ENCODE measurements around the gene ZNF747.

Gene ZNF747

GRCh38 chr16:30559690-30560089 is 25.0 kb upstream of the ZNF747 start:
- CTCF ChIA-PET: interaction anchor here (2.0 kb wide), 1 partner anchor 38 kb away, joined by 7 read pairs; no protein-coding TSS in a partner anchor
- POLR2A ChIA-PET: interaction anchor here (0.7 to 3.5 kb wide), 6 partner anchors 11 to 33 kb away, joined by 5 to 181 read pairs (median 25); partner anchors contain the start of genes ZNF688 and ZNF747
- TF ChIP-seq BHLHE40 (IDR thresholded peaks at IDR 0.05; ENCODE audit: borderline replicate concordance): no peak
- TF ChIP-seq FOXK2 (IDR thresholded peaks at IDR 0.05): no peak
- no peak for TF ChIP-seq TARDBP (IDR thresholded peaks at IDR 0.05)
- TF ChIP-seq LEF1 (IDR thresholded peaks at IDR 0.05; ENCODE audit: borderline replicate concordance): no peak
- DNase-seq (ENCODE audit: extremely low spot score): no peak

GRCh38 chr16:30558789-30559377 is 24.2 kb upstream of the ZNF747 start:
- CTCF ChIA-PET: interaction anchor here (0.6 to 2.4 kb wide), 10 partner anchors 10 to 129 kb away, joined by 3 to 19 read pairs (median 4); partner anchors contain the start of genes DCTPP1, ZNF688 and ZNF747
- TF ChIP-seq CTBP1 (IDR thresholded peaks at IDR 0.05; ENCODE audit: borderline replicate concordance) (no peak), FOXA1 (IDR thresholded peaks at IDR 0.05) (no peak), BHLHE40 (IDR thresholded peaks at IDR 0.05; ENCODE audit: borderline replicate concordance) (no peak), ARNT (IDR thresholded peaks at IDR 0.05) (no peak), ELF4 (IDR thresholded peaks at IDR 0.05) (no peak), ZNF384 (IDR thresholded peaks at IDR 0.05) (no peak)
- no peak for DNase-seq (ENCODE audit: extremely low spot score)
- POLR2A ChIA-PET: interaction anchor here (0.6 to 3.3 kb wide), 41 partner anchors 9 to 431 kb away, joined by 3 to 181 read pairs (median 4); partner anchors contain the start of genes DCTPP1, PRR14, ZNF688 and ZNF689

DNA sequence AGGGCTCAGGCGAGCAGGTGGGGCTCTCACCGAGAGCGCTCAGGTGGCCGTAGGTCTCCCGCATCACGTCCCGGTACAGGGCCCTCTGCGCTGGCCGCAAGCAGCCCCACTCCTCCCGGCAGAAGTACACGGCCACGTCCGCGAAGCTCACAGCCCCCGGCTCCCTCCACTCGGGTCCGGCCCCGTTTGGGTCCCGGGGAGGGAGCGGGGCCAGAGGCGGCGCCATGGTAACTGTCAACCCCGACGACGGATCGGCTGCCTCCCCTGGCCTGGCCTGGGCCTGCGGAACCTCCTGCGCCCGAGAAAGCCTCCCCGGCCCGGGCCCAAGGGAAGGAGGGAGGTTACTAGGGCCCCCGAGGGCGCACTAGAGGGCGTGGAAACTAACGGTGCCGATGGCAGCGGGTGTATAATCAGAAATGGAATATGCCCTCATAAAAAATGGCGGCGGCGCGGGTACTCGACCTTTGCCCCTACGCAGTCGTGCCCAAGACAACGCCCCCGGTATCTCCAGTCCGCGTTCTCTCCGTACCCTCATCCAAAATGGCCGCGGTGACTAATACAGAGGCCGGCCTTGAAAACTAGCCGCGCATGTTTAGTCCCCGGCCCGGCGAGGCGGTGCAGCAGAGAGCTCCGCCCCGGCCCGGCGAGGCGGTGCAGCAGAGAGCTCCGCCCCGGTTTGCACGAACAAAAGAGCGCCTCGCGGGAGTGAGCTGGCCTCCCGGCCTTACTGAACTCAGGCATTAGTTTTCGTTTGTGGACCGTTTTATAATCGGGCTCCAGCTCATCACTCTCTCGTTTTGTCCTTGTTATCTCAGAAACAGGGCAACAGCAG is 23.5 kb upstream of the ZNF747 start, which contains the start of gene ZNF764:
ZNF764 (minus strand) TSS at position 418 of the 832 bp plus-strand sequence; CDS start at position 226, 192 bp downstream.
- CTCF ChIA-PET: interaction anchor here (0.6 to 2.4 kb wide), 11 partner anchors 9 to 128 kb away, joined by 3 to 19 read pairs (median 4); partner anchors contain the start of genes DCTPP1, ZNF688 and ZNF747

DNA sequence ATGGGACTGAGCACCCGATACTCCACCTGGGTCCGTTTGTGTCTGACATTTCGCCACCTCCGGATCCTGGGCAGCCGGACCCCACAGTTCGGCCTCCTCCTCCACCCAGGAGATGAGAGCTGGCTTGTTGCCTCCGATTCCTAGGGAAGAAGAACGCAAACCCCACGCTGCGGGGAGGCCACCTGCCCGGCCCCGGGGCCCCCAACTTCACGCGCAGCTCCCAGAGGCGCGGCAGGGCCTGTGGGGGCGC is 23.0 kb upstream of the ZNF747 start:
- no peak for DNase-seq (ENCODE audit: extremely low spot score)
- ChIA-PET CTCF (interaction anchor here (0.6 to 2.4 kb wide), 5 partner anchors 11 to 128 kb away, joined by 3 to 19 read pairs (median 5); partner anchors contain the start of genes DCTPP1 and ZNF747), POLR2A (interaction anchor here (0.6 to 3.3 kb wide), 17 partner anchors 9 to 402 kb away, joined by 3 to 181 read pairs (median 12); partner anchors contain the start of genes DCTPP1, ZNF688, ZNF689 and ZNF747)
- no peak for TF ChIP-seq FOXM1 (IDR thresholded peaks at IDR 0.05; ENCODE audit: borderline replicate concordance)
- no peak for TF ChIP-seq BHLHE40 (IDR thresholded peaks at IDR 0.05; ENCODE audit: borderline replicate concordance)
- no peak for TF ChIP-seq SP1 (IDR thresholded peaks at IDR 0.05)
- no peak for TF ChIP-seq FOXK2 (IDR thresholded peaks at IDR 0.05)
- TF ChIP-seq PKNOX1 (IDR thresholded peaks at IDR 0.05): no peak
- TF ChIP-seq TARDBP (IDR thresholded peaks at IDR 0.05): no peak
- no peak for TF ChIP-seq SUZ12 (IDR thresholded peaks at IDR 0.05)
- no peak for TF ChIP-seq ZNF384 (IDR thresholded peaks at IDR 0.05)

More for the DNA sequence above, 23.5 kb upstream of the ZNF747 start, which contains the start of gene ZNF764:
- TF ChIP-seq ARNT (IDR thresholded peaks at IDR 0.05) (no peak), HDGF (IDR thresholded peaks at IDR 0.05; ENCODE audit: borderline replicate concordance) (0 out of 2 replicates have a peak, but pooled peaks have one; percentile 71), L3MBTL2 (conservative IDR thresholded peaks at IDR 0.05) (peak; percentile 29; the same call in 1 of the 2 replicates)
- POLR2A ChIA-PET: interaction anchor here (0.6 to 3.3 kb wide), 44 partner anchors 9 to 430 kb away, joined by 3 to 181 read pairs (median 4); partner anchors contain the start of genes DCTPP1, PRR14, ZNF688 and ZNF689
- peak; percentile 98 for DNase-seq (ENCODE audit: extremely low spot score)

DNA sequence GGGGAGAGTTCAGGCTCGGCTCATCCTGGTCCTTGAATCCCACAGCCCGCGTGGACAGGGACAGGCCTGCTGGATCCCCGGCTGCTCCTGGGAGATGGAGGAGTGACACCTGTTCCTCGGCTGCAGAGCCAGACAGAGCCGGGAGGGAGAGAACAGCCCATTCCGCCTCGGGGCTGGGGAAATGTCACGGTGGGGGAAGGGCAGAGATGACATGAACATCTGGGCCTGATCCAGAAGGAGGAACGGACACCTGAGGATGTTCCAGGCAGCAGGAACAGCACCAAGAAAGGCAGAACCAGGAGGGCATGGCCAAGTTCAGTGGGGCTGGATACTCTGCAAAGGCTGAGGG is 21.4 kb upstream of the ZNF747 start:
- DNase-seq (ENCODE audit: extremely low spot score): no peak
- POLR2A ChIA-PET: interaction anchor here (2.5 to 3.5 kb wide), 2 partner anchors 16 to 21 kb away, joined by 12 to 24 read pairs; partner anchors contain the start of genes ZNF688 and ZNF747
- CTCF ChIA-PET: no interaction called here
- TF ChIP-seq FOXM1 (IDR thresholded peaks at IDR 0.05; ENCODE audit: borderline replicate concordance): no peak
- no peak for TF ChIP-seq LEF1 (IDR thresholded peaks at IDR 0.05; ENCODE audit: borderline replicate concordance)
- TF ChIP-seq ARNT (IDR thresholded peaks at IDR 0.05): no peak
- no peak for TF ChIP-seq TARDBP (IDR thresholded peaks at IDR 0.05)
- TF ChIP-seq SP1 (IDR thresholded peaks at IDR 0.05): no peak
- TF ChIP-seq BHLHE40 (IDR thresholded peaks at IDR 0.05; ENCODE audit: borderline replicate concordance): no peak
- TF ChIP-seq NFRKB (IDR thresholded peaks at IDR 0.05): no peak
- TF ChIP-seq FOXA1 (IDR thresholded peaks at IDR 0.05): no peak
- no peak for TF ChIP-seq PKNOX1 (IDR thresholded peaks at IDR 0.05)

GRCh38 chr16:30555315-30556124 is 20.9 kb upstream of the ZNF747 start:
- no peak for DNase-seq (ENCODE audit: extremely low spot score)
- ChIA-PET POLR2A (interaction anchor here (1.1 to 3.5 kb wide), 4 partner anchors 16 to 53 kb away, joined by 4 to 24 read pairs (median 8); partner anchors contain the start of genes ZNF688 and ZNF747), CTCF (no interaction called here)
- TF ChIP-seq L3MBTL2 (conservative IDR thresholded peaks at IDR 0.05): no peak
- no peak for TF ChIP-seq HDGF (IDR thresholded peaks at IDR 0.05; ENCODE audit: borderline replicate concordance)
- TF ChIP-seq SUZ12 (IDR thresholded peaks at IDR 0.05): no peak
- TF ChIP-seq ELF4 (IDR thresholded peaks at IDR 0.05): no peak
- no peak for TF ChIP-seq ZNF384 (IDR thresholded peaks at IDR 0.05)
- no peak for TF ChIP-seq FOXM1 (IDR thresholded peaks at IDR 0.05; ENCODE audit: borderline replicate concordance)
- TF ChIP-seq PKNOX1 (IDR thresholded peaks at IDR 0.05): no peak
- TF ChIP-seq SP1 (IDR thresholded peaks at IDR 0.05): no peak
- TF ChIP-seq FOXK2 (IDR thresholded peaks at IDR 0.05): no peak
- TF ChIP-seq CTBP1 (IDR thresholded peaks at IDR 0.05; ENCODE audit: borderline replicate concordance): no peak
- no peak for TF ChIP-seq TARDBP (IDR thresholded peaks at IDR 0.05)
- TF ChIP-seq BHLHE40 (IDR thresholded peaks at IDR 0.05; ENCODE audit: borderline replicate concordance): no peak
- no peak for TF ChIP-seq FOXA1 (IDR thresholded peaks at IDR 0.05)
- no peak for TF ChIP-seq NFRKB (IDR thresholded peaks at IDR 0.05)
- no peak for TF ChIP-seq ARNT (IDR thresholded peaks at IDR 0.05)
- no peak for TF ChIP-seq LEF1 (IDR thresholded peaks at IDR 0.05; ENCODE audit: borderline replicate concordance)

All from HEK293T (cell line).